Fibroblast of lung (primary cell): Measurements from ENCODE around the gene C10orf90.

Source experiments
- CTCF ChIP-seq, 2 donors: IDR thresholded peaks in 1 of 2; conservative IDR thresholded peaks in 1 of 2; 1 replicate in 1 of 2; 2 replicates in 1 of 2; pipeline ENCODE4 v1.5.1; 2011 to 2012; ENCODE audit warnings: low read length in 2 of 2, control low read depth in 1 of 2, inconsistent platforms in 1 of 2, low read depth in 1 of 2, mild to moderate bottlenecking in 1 of 2
- EZH2 ChIP-seq: IDR thresholded peaks from 2 replicates; pipeline ENCODE4 v1.5.1; 2012; ENCODE audit warnings: low read length, control low read depth, mild to moderate bottlenecking; ENCODE audit errors: missing control alignments

GRCh38 chr10:126448091-126448490, 222.4 kb downstream of the C10orf90 start:
- TF ChIP-seq CTCF (conservative IDR thresholded peaks at IDR 0.05 in 1 of 2, IDR thresholded peaks at IDR 0.05 in 1 of 2; ENCODE audit: low read depth in 1 of 2, low read length in 2 of 2) (no peak), EZH2 (no peak)
